ENCODE data around the gene DGKE. TPM values are rescaled to one million over a fixed set of nuclear protein-coding genes. Genes with fewer than 3 reads are reported as not detected.

DGKE gene
- total RNA-seq, 1 experiment from 2014 or later, result 19.1 TPM

- in situ Hi-C loops (cut with HindIII; ENCODE audit: low pct_unique_long_range_greater_than_20kb, low sequenced_read_pairs) (no loop called here), intact Hi-C loops (cut with micrococcal nuclease; ENCODE audit: unreplicated experiment) (no loop called here)
- Histone ChIP-seq H3K27me3 (ENCODE audit: control insufficient read depth, insufficient read depth, low read length) (no peaks in the 10 kb centered on the region), H3K36me3 (ENCODE audit: control insufficient read depth, insufficient read depth, low read length) (0 out of 2 replicates have a peak, but pooled peaks cover 4% of the 10 kb centered on the region), H3K4me1 (ENCODE audit: control insufficient read depth, insufficient read depth, low read length) (peaks cover 34% of the 10 kb centered on the region), H3K27ac (ENCODE audit: low read length) (peak overlapping the region; percentile 81), H3K4me3 (ENCODE audit: low read depth in 2 of 2, low read length in 2 of 2) (peak overlapping the region; percentile 79 to 85), H3K9me3 (ENCODE audit: control insufficient read depth, insufficient read depth, low read depth, low read length) (no peaks in the 10 kb centered on the region)
- ATAC-seq (peak; percentile 86), DNase-seq (ENCODE audit: low read depth, low spot score) (no peak)
- no TSS peak for BruUV-seq (replicated peaks)
- ChIA-PET CTCF (no interaction called here), POLR2A (interaction anchor here (0.7 kb wide), 1 partner anchor 279 kb away, joined by 5 read pairs; no protein-coding TSS in a partner anchor)
- TF ChIP-seq TCF7L2 (IDR thresholded peaks at IDR 0.05; ENCODE audit: low read depth, low read length) (0 out of 2 replicates have a peak, but pooled peaks have one; percentile 17), REST (IDR thresholded peaks at IDR 0.05; ENCODE audit: insufficient read depth in 1 of 2, low read depth in 2 of 2, low read length in 1 of 2) (no peak), POLR2AphosphoS5 (IDR thresholded peaks at IDR 0.05; ENCODE audit: low read depth, low read length) (0 out of 2 replicates have a peak, but pooled peaks have one; percentile 2)
These were observed 718 bp upstream of the DGKE start for GRCh38 chr17:56833057-56833808.

- ATAC-seq, result peak; percentile 50
- in situ Hi-C loops (cut with HindIII; ENCODE audit: low pct_unique_long_range_greater_than_20kb, low sequenced_read_pairs), result no loop called here
- Histone ChIP-seq H3K27me3 (ENCODE audit: control insufficient read depth, insufficient read depth, low read length) (no peaks in the 10 kb centered on the region), H3K4me1 (ENCODE audit: control insufficient read depth, insufficient read depth, low read length) (peaks cover 34% of the 10 kb centered on the region), H3K4me3 (ENCODE audit: low read depth in 2 of 2, low read length in 2 of 2) (peak overlapping the region; percentile 79 to 85), H3K27ac (ENCODE audit: low read length) (peak overlapping the region; percentile 77), H3K9me3 (ENCODE audit: control insufficient read depth, insufficient read depth, low read depth, low read length) (no peaks in the 10 kb centered on the region), H3K36me3 (ENCODE audit: control insufficient read depth, insufficient read depth, low read length) (peaks cover 4% of the 10 kb centered on the region; the same call in 1 of the 2 replicates)
- DNase-seq (ENCODE audit: low read depth, low spot score), result no peak
- POLR2A ChIA-PET, result interaction anchor here (0.6 to 0.7 kb wide), 2 partner anchors 30 to 281 kb away, joined by 3 to 5 read pairs; no protein-coding TSS in a partner anchor
- peak; percentile 45; the same call in 1 of the 2 replicates for TF ChIP-seq SIN3A (IDR thresholded peaks at IDR 0.05; ENCODE audit: borderline replicate concordance, insufficient read depth, low read depth, low read length)
- TF ChIP-seq CTCF (IDR thresholded peaks at IDR 0.05), result no peak
- no peak for TF ChIP-seq TCF7L2 (IDR thresholded peaks at IDR 0.05; ENCODE audit: low read depth, low read length)
- no peak for TF ChIP-seq REST (IDR thresholded peaks at IDR 0.05; ENCODE audit: insufficient read depth in 1 of 2, low read depth in 2 of 2, low read length in 1 of 2)
- TF ChIP-seq POLR2AphosphoS5 (IDR thresholded peaks at IDR 0.05; ENCODE audit: low read depth, low read length), result no peak
- no TSS peak for BruUV-seq (replicated peaks)
- intact Hi-C loops (cut with micrococcal nuclease; ENCODE audit: unreplicated experiment), result no loop called here
- CTCF ChIA-PET, result interaction anchor here (0.6 to 1.0 kb wide), 2 partner anchors 54 to 82 kb away, joined by 4 to 5 read pairs; no protein-coding TSS in a partner anchor
These were observed 671 bp downstream of the DGKE start for GRCh38 chr17:56834380-56835263.
